GM19397 (cell line): Measurements from ENCODE around the gene LCOR.
"Not testable (repeated sequence)": the region's sequence is repeated elsewhere in the genome, so short reads cannot be mapped to it uniquely, and the experiment has no call there.

Source experiments
- ATAC-seq: cut with Tn5 transposase; IDR thresholded peaks from one replicate; pipeline ENCODE4 v1.9.1; 2021; ENCODE audit warnings: mild to moderate bottlenecking, moderate library complexity; ENCODE audit not compliant: unreplicated experiment

LCOR gene

DNA sequence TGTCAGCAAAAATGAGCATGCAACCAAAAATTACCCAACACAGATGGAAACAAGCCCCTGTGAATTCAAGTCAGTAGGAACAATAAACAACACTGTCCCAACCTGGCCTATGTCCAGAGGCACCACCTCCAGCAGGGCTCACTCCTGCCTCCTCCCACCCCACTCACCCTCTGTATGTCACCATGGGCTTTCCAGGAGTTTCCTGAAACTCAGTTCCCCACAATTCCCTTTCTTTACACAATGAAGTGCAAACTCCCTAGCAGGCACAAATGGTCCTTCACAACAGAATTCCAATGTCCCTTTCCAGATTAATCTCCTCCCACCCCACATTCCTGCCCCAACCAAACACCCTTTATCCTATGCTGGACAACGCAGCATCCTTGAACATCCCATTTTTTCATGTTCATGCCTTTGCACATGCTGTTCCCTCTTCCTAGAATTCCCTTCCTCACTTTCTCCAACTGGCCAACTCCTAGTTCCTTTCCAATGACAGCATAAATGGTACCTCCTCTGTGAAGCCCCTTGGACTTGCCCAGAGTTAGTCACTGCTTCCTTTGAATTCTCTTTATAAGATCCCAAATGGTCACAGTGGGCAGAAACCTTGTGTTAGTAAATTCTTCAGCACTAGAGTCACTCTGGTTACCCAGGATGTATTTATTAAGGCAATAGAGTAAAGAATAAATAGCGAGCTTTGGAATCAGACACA lies 196.2 kb downstream of the LCOR start:
- no peak for ATAC-seq

DNA sequence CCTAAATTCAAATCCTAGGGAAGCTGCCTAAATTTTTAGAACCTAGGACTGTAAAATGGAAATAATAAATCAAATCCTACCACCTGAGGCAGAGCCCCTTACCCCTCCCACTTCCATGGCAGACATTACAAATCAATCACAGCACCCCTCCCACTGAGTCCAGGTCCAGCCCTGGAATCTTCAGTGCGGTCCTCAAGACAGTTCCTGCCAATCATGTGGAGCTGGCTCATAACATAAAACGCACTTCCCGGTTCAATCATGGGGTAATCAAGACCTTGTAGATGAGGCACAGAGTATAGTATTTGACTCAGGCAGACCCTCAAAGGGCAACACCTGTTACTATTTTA lies 196.7 kb downstream of the LCOR start:
- ATAC-seq = no peak

DNA sequence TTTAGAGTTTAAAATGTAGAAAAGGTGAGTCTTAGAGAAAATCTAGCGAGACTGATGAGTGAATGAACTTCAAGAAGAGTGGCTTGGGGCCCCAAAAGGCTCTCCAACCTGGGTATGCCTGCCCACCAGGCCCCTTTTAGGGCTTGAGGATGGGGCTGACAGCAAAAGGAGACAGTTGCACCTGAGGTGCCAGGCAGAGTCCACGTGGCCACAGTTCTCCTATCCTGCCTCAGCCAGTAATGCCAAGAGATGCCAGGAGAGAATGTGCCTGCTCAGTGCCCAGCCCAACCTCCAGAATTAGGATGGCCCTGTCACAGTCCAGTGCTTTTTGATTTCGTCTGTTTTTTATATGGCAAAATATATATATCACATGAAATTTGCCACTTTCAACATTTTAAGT lies 197.2 kb downstream of the LCOR start:
- ATAC-seq = no peak

DNA sequence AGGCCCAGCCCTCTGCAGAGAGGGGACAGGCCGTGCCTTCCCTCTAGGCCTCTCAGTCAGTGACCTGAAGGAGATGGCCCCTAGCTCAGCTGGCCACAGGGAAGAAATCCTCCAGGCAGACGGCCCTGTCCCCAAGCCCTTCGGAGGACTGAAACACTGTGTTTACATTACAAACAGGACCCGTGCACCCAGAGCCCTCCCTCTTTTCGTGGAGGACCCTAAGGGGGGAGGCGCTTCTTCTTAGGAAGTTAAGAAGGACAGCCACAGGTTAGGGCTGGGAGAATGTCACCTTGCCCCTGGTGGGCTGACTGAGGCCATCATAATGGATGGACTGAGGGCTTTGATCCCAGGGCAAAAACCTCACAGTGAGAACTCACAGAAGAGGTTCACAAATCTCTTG lies 198.8 kb downstream of the LCOR start:
- ATAC-seq = no peak

DNA sequence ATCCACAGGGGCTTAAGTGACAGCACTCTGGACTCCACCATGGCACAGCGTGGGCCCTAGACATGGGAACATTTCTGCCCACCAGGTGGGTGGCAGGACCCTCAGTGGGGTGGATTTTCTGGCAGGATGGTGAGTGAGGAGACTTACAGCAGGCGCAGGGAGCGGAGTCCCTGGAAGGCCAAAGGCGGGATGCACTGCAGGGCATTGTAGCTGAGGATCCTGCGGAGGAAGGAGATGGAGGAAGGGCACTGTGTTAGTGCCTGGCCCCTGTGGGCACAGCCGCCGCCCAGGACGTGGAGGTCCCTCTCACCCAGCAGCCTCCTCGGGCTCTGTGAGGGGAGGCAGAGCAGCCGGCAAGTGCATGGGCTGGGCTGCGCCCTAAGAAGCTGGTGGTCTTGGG lies 199.4 kb downstream of the LCOR start:
- no peak for ATAC-seq

DNA sequence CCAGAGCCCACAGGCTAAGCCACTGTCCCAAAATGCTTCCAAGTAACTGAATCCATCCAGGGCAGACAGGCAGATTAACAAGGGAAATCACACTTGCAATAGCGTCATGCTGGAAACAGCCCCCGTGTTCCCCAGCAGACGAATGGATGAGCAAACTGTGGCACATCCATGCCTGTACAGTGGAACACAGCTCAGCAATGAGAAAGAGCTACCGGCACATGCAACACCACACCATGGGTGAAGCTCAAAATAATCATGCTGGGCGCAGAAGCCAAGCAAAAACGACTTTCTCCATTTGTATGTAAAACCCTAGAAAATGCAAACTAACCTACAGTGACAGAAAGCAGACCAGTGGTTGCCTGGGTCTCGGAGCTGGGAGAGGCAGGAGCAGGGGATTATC lies 200.5 kb downstream of the LCOR start:
- no peak for ATAC-seq

DNA sequence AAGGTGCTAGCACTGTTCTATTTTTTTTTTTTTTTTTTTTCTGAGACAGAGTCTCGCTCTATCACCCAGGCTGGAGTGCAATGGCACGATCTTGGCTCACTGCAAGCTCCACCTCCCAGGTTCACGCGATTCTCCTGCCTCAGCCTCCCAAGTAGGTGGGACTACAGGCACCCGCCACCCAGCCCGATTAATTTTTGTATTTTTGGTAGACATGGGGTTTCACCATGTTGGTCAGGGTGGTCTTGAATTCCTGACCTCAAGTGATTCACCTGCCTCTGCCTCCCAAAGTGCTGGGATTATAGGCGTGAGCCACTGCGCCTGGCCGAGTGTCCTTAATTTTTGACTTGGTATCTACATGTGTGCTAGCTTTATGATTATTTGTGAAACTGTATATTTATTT lies 201.7 kb downstream of the LCOR start:
- ATAC-seq = not testable (repeated sequence)

DNA sequence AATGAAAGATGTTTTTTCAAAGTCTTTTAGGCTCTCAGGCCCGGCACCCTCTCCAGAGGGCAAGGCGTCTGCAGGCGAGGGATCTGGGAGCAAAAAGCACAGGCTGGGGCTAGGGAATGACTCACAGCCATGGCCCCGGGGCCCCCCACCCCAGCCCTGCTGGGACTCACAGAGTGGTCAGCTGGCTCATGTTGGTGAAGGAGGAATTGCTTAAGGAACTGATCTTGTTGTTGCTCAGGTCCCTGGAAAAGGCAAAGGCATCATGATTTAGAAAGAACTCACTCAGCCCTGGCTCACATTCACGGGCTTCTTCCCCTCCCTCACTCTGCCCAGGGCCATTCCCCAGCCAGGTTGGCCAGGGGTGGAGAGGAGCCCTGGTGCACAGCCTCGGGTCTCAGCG lies 202.2 kb downstream of the LCOR start:
- ATAC-seq = no peak

DNA sequence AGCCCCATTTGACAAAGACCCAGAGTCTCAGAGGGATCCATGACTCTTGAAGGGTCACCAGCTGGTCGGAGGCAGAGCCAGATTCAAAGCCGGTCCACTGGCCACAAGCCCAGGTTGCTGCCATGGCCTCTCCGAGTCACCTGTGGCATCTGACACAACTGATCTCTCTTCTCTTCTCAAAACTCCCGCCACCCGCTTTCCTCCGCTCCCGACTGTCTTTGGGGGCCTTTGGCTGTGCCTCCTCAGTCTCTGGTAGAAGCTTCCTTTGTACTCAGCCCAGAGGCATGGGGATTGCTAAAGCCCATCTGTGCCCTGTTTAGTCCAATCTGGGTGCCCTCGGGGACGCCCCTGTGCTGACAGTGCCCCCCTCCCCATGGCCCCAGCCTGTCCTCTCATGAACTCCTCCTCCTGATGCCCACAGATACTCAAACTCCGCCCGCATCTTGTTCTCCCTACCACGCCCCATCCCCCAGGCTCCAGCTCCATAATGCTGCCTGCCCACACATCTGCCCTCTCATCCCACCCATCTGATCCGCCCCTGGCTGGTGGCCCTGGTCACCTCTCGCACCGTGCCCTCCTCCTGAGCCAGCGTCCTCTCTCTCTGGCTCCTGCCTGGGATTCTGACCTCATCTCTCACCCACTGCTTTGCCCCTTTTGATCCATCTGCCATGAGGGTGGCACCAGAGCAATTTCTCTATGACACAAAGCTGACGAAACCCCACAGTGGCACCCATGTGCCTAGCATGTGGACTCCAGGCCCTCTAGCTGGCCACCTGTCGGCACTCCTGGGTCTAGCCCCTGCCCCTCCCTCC lies 203.1 kb downstream of the LCOR start:
- ATAC-seq = no peak

DNA sequence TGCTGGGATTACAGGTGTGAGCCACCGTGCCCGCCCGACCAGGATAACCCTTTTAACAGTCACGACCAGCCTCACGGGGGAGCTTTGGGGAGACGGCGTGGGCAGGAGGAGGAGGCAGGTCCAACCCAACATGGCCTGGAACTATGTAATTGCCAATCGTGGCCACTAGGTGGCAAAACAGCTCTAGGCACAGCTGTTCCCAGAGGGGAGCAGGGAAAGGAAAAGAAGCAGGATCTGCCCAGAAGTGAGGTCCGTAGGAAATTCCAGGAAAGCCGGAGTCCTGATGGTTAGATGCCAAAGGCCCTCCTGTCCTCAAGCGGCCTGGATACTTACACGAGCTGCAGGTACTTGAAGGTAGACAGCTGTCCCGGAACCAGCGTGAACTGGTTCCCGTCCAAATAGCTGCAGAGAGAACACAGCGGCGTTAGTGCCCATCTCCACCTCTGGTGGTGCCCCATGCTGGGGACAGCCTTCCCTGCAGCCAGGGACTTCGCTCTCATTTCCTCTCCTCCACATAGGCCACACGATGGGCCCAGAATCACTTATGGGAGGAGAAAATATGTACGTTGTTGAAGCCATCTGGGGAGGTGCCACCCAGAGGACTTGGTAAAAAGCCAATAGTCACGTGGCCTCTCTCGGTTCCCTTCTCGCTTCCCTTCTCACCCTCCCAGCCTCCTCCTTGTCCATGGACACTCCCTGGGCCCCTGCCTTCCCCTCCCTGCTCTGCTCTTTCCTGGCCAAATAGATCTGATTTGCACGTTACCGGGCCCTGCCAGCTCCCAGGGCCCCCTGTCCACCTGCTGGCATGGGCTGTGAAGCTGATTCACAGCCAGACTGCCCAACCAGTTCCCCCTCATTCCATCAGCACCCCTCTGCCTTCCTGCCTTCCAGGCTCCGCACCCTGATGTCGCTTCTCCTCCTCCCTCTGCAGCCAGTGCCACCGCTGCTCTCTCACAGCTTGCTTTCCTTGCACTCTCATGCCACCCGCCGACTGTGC lies 205.6 kb downstream of the LCOR start:
- peak; percentile 61 for ATAC-seq

DNA sequence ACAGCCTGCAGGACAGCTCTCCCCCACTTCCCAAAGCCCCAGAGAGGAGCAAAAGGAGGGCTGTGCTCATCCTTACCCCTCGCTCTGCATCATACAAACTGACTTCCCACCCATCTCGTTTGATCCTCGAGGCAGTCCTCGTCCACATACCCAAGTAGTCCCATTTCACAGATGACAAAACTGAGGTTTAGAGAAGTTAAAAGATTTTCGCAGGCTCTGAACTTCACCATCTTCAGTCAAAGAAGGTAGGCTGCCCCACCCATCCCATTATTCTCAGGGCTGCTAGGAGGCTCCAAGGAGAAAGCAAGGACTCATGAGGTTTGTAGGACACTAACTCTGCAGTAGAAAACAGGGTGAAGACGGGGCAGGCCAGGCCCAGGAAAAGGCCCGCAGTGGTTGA lies 206.6 kb downstream of the LCOR start:
- no peak for ATAC-seq

DNA sequence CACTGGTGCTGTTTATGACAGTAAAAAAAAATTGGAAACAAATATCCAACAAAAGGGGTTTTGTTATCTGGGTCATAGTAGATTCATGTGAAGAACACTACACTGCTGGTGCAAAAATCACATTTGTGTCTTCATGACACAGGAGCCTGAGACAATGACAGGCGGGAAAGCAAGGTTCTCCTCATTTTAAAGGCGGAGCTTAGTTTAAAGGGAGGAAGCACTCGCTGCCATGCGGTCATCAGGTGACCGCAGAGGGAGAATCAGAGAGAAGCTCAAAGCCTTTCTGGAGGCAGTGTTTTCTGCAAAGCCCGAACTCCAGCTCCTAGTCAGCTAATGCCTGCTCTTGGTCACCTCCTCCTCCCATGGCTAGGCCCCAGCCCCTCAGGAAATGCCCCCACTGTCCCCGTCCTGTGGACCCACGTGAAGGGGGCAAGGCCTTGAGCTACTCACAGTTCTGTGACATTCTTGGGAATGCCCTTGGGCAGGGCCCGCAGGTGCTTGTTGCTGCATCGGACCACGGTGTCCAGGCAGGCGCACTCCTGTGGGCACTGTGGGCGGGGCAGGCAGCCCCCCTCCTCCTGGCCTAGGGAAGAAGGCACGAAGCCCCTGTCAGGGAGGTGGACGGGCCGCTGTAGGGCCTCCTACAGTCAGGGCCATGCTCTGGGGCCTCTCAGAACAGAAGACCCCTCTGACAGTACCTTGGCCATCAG lies 207.6 kb downstream of the LCOR start:
- ATAC-seq = no peak

DNA sequence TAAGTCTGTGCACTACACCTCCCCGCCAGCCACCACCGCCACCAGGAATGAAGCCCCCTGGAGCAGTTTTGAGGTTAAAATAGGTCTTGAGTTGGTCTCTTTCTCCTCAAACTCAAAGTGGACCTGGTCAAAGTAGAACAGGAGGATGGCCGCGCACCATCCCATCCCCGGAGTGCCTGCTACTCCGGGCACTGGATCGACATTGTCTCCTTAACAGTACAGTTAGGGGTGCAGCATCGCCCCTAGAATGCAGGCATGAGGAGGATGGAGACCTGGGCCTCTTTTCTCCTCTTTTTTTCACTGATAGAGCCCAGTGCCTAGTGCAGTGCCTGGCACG lies 208.1 kb downstream of the LCOR start:
- no peak for ATAC-seq

DNA sequence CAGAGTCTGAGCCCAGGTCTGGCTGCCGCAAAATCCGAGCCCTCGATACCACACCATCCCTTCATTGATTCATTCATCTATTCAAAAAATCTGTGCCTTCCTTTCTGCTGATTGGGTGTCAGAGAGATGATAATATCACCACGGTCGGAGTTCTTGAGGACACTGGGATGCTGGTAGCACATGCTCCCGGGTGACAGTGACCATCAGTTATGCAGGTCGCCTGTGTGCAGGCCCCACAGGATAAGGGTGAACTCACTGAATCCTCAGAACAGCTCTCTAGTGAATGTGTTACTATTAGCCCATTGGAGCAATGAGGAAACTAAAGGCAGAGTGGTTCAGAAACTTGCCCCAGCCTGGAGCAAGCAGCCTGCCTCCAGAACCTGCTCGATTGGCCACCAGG lies 208.6 kb downstream of the LCOR start:
- ATAC-seq = no peak

DNA sequence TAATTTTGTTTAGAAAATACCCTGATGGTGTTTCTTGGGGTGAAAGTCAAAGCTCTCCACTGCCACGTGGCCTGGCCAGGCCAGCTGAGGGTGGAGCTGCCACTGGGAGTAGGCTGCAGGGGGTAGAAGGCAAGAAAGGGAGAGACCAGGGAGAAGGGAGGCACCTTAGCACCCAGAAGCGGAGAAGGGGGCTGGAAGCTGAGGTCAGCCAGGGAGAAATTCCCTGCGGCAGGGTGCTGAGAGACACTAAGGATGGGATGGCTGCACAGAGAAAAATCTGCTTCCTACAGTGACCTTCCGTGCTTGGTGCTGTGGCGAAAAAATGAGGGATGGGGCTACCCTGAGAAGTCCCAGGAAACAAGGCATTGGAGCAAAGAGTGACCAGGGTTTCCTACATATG lies 210.0 kb downstream of the LCOR start:
- ATAC-seq = no peak

DNA sequence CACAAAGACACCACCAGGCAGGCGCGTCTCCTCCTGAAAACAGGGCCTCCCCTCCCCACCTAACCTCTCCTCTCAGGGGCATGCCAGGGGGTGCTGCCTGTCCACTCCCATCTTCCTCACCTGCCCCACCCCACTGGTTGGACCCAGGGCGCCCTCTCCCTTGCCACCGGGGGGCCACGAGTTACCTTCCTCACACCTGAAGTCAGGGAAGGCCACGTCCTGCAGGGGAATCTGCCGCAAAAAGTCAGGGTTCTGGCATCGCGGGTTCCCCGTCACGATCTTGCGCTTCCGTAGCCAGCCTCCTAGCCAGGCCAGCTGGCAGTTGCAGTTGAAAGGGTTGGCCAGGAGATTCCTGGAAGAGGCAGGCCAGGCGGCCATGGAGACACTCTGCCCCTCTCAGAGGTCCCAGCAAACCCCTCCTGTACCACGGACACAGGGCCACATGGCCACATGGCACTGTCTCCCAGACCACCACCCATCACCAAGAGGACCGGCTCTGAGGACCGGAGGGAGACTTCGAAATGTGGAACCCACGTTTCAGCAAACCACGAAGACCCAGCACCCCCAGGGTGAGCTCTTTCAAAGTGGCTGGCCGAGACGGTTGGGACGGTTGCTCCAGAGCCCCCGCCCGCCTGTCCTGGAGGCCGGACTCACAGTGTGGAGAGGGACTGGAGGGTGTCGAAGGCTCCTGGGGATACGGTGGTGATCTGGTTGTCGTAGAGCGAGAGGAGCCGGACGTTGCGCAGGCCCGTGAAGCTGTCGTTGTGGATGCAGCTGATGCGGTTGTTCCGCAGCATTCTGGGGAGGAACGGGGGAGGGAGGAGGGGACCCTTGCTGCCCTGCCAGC lies 210.8 kb downstream of the LCOR start:
- ATAC-seq = no peak

DNA sequence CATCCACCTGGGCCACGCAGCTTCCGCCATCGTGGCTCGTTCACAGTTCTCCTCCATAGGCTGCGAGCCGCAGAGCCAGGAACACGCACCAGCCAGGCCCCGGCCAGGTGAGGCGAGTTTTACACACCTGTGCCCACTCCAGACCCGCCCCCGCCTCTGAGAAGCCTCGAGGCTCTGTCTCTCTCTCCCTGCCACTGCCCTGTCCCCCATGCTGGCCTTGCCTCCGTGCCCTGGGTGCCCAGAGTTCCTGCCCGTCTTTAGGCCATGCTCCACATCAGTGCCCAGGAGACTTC lies 211.4 kb downstream of the LCOR start:
- no peak for ATAC-seq
